HepG2 (cell line): ENCODE measurements around the gene SNX12. TPM values are rescaled to one million over a fixed set of nuclear protein-coding genes. Genes with fewer than 3 reads are reported as not detected.

Source experiments
- ATAC-seq: fragments of 200-7000 bp; cut with Tn5 transposase; 3 replicates; pipeline ENCODE4 v1.9.1; 2020; ENCODE audit warnings: mild to moderate bottlenecking, moderate library complexity
- BruUV-seq: library from RNA; stranded (reverse); fragments of 400-500 nt; replicated peaks from 2 replicates; lab custom pipeline; 2021; lab: Mats Ljungman, UMichigan
- CTCF ChIA-PET: fragments of 300-600 bp; formaldehyde crosslinking; extraction: SDS; loops from one replicate; lab custom pipeline; 2021; ENCODE audit warnings: low total read pairs, inconsistent platforms, low intra/inter-chr PET ratio; lab: Yijun Ruan, JAX
- POLR2A ChIA-PET: fragments of 350-600 bp; sonication (Branson Sonifier 250); formaldehyde crosslinking; loops from one replicate; lab custom pipeline; 2020; ENCODE audit warnings: antibody characterized with exemption, inconsistent platforms; lab: Yijun Ruan, JAX
- DNase-seq: peaks from one replicate; pipeline ENCODE4 v3.0.0-alpha.2; 2015; ENCODE audit warnings: low spot score
- FAIRE-seq: peaks from 3 replicates; lab custom pipeline; 2011; peaks lifted over from hg19 to GRCh38; lab: Jason Lieb, UNC
- H2AFZ ChIP-seq: one replicate; pipeline ENCODE4 v1.6.1; 2011; ENCODE audit warnings: low read length, inconsistent platforms
- H3K27ac ChIP-seq: fragments of 300-600 bp; 3 replicates; pipeline ENCODE4 v1.8.0; 2011; ENCODE audit warnings: mixed run types, mild to moderate bottlenecking, mixed read lengths, low read length, inconsistent platforms; ENCODE audit not compliant: insufficient read depth; ENCODE audit errors: extremely low read length
- H3K27me3 ChIP-seq, 2 experiments: fragments of 200-600 bp in 1 of 2; 2 replicates in 1 of 2; 3 replicates in 1 of 2; pipeline versions ENCODE4 v1.6.0 to v1.8.0; 2011; ENCODE audit warnings: low read length in 2 of 2, mild to moderate bottlenecking in 2 of 2, moderate library complexity in 2 of 2, inconsistent platforms in 1 of 2; ENCODE audit not compliant: insufficient read depth in 2 of 2, control insufficient read depth in 1 of 2
- H3K36me3 ChIP-seq, 2 experiments: fragments of 200-600 bp in 1 of 2; replicated peaks in 1 of 2; 2 replicates in 1 of 2; 3 replicates in 1 of 2; pipeline versions ENCODE4 v1.5.1 to v1.8.0; 2011; ENCODE audit warnings: low read length in 2 of 2, inconsistent platforms in 1 of 2; ENCODE audit not compliant: insufficient read depth in 2 of 2, control insufficient read depth in 1 of 2
- H3K4me1 ChIP-seq: 2 replicates; pipeline ENCODE4 v1.5.1; 2012; ENCODE audit warnings: low read length, inconsistent platforms; ENCODE audit not compliant: insufficient read depth
- H3K4me2 ChIP-seq: 2 replicates; pipeline ENCODE4 v1.6.0; 2011; ENCODE audit warnings: low read depth, low read length, inconsistent platforms
- H3K4me3 ChIP-seq, 3 experiments: fragments of 200-600 bp in 1 of 3; sonication (generic), shearing (Covaris generic) in 1 of 3; replicated peaks in 1 of 3; 2 replicates each; pipeline ENCODE4 v1.5.1; 2011 to 2016; ENCODE audit warnings: low read length in 3 of 3, inconsistent platforms in 2 of 3, low read depth in 2 of 3, mild to moderate bottlenecking in 2 of 3, control low read depth in 1 of 3, mixed read lengths in 1 of 3; ENCODE audit not compliant: insufficient read depth in 1 of 3
- H3K79me2 ChIP-seq: one replicate; pipeline ENCODE4 v1.6.1; 2011; ENCODE audit warnings: low read length, inconsistent platforms; ENCODE audit not compliant: insufficient read depth
- H3K9ac ChIP-seq: 2 replicates; pipeline ENCODE4 v1.6.0; 2011; ENCODE audit warnings: mild to moderate bottlenecking, low read depth, low read length, inconsistent platforms; ENCODE audit not compliant: insufficient read depth
- H3K9me3 ChIP-seq: 2 replicates; pipeline ENCODE4 v1.5.1; 2012; ENCODE audit warnings: mild to moderate bottlenecking, low read length
- H4K20me1 ChIP-seq: 2 replicates; pipeline ENCODE4 v1.6.0; 2011; ENCODE audit warnings: inconsistent platforms, mild to moderate bottlenecking, low read length, moderate library complexity; ENCODE audit not compliant: insufficient read depth
- CREM ChIP-seq, 2 experiments: sonication (generic) in 1 of 2; formaldehyde crosslinking in 1 of 2; IDR thresholded peaks; 2 replicates each; pipeline versions ENCODE4 v1.4.0 to v1.6.1; 2016 to 2020; ENCODE audit warnings: antibody characterized with exemption in 1 of 2, mild to moderate bottlenecking in 1 of 2, missing genetic modification reagents in 1 of 2
- DDIT3 ChIP-seq: sonication (generic); formaldehyde crosslinking; IDR thresholded peaks from 2 replicates; pipeline ENCODE4 v1.4.0; 2020; ENCODE audit warnings: mild to moderate bottlenecking, missing genetic modification reagents
- ESRRA ChIP-seq: sonication (generic); formaldehyde crosslinking; IDR thresholded peaks from 2 replicates; pipeline ENCODE4 v1.5.1; 2020; ENCODE audit warnings: mild to moderate bottlenecking, low read depth, missing genetic modification reagents
- HMGXB3 ChIP-seq: sonication (generic); formaldehyde crosslinking; IDR thresholded peaks from 2 replicates; pipeline ENCODE4 v1.4.0; 2020; ENCODE audit warnings: missing genetic modification reagents, borderline replicate concordance
- HOXA9 ChIP-seq: sonication (generic); formaldehyde crosslinking; IDR thresholded peaks from 2 replicates; pipeline ENCODE4 v1.8.1; 2022; ENCODE audit warnings: missing genetic modification reagents, mild to moderate bottlenecking, moderate library complexity, borderline replicate concordance
- ISL2 ChIP-seq: sonication (generic); formaldehyde crosslinking; IDR thresholded peaks from 2 replicates; pipeline ENCODE4 v1.5.0; 2020; ENCODE audit warnings: missing genetic modification reagents
- MYC ChIP-seq: sonication (generic); formaldehyde crosslinking; IDR thresholded peaks from 2 replicates; pipeline ENCODE4 v1.9.0; 2021; ENCODE audit warnings: missing genetic modification reagents, borderline replicate concordance
- POLR2AphosphoS2 ChIP-seq: IDR thresholded peaks from 2 replicates; pipeline ENCODE4 v1.6.1; 2011; ENCODE audit warnings: low read depth, low read length, improper control_type of control experiment
- PRPF4 ChIP-seq: fragments of 200-400 bp; formaldehyde crosslinking; IDR thresholded peaks from 2 replicates; pipeline ENCODE4 v1.6.1; 2016; ENCODE audit warnings: low read length, low read depth; ENCODE audit not compliant: poor library complexity, severe bottlenecking
- TP53 ChIP-seq: sonication (generic); formaldehyde crosslinking; conservative IDR thresholded peaks from 2 replicates; pipeline ENCODE4 v1.4.0; 2020; ENCODE audit warnings: missing genetic modification reagents
- ZBTB7A ChIP-seq: sonication (generic); formaldehyde crosslinking; IDR thresholded peaks from 2 replicates; pipeline ENCODE4 v1.8.0; 2022; ENCODE audit warnings: mild to moderate bottlenecking, missing genetic modification reagents
- ZFP90 ChIP-seq: sonication (generic); formaldehyde crosslinking; IDR thresholded peaks from 2 replicates; pipeline ENCODE4 v1.8.0; 2022; ENCODE audit warnings: missing genetic modification reagents, mild to moderate bottlenecking, inconsistent platforms, borderline replicate concordance
- ZNF253 ChIP-seq: sonication (generic); formaldehyde crosslinking; IDR thresholded peaks from 2 replicates; pipeline ENCODE4 v1.8.0; 2022; ENCODE audit warnings: mild to moderate bottlenecking, missing genetic modification reagents, borderline replicate concordance
- ZNF619 ChIP-seq: sonication (generic); formaldehyde crosslinking; IDR thresholded peaks from 2 replicates; pipeline ENCODE4 v1.4.0; 2020; ENCODE audit warnings: mild to moderate bottlenecking, missing genetic modification reagents
- WGBS: methylation state at CpG from one replicate; pipeline ENCODE4 v1.1.6; 2017; ENCODE audit warnings: low lambda C conversion rate; 5-methylcytosine and 5-hydroxymethylcytosine counted together
- in situ Hi-C: cut with HindIII; loops from 2 replicates; pipeline ENCODE4 v1.10.0; 2017; ENCODE audit warnings: low pct_unique_long_range_greater_than_20kb; ENCODE audit not compliant: extremely low pct_ligation_motif_present
- intact Hi-C: fragments of 100-400 bp; cut with micrococcal nuclease; formaldehyde crosslinking; loops from one replicate; pipeline ENCODE4 v1.10.0; 2022; ENCODE audit not compliant: unreplicated experiment
- polyA plus RNA-seq, 8 experiments: library from polyadenylated mRNA; depleted of rRNA in 3 of 8; stranded (reverse) in 7 of 8; unstranded in 1 of 8; fragments of >200 nt; fragmentation: Illumina TruSeq in 4 of 8; extraction: Trizol in 4 of 8; gene quantifications; 2 replicates each; pipeline versions ENCODE4 v1.2.1 to v1.2.3, GENCODE V29; 2011 to 2016; ENCODE audit warnings: low read depth in 4 of 8, missing spikeins in 1 of 8, mixed read lengths in 1 of 8; ENCODE audit not compliant: insufficient read depth in 1 of 8
- total RNA-seq, 5 experiments: library from RNA; depleted of rRNA; stranded (reverse); fragments of >200 nt; fragmentation: Illumina TruSeq; extraction: Trizol; gene quantifications; 2 replicates each; pipeline ENCODE4 v1.2.3, GENCODE V29; 2016; ENCODE audit warnings: low read depth in 1 of 5

The SNX12 gene
- total and polyA plus RNA-seq, 2 of the 13 experiments (the other 11 are each of a cell fraction or from before 2014, with no cell fraction given): 30.3 to 42.2 TPM

GRCh38 chrX:71082822-71083221, 14.7 kb upstream of the SNX12 start:
- no peak overlapping the region for H3K4me2 ChIP-seq
- in situ Hi-C loops (no loop called here), intact Hi-C loops (no loop called here)
- no peaks in the 10 kb centered on the region for H4K20me1 ChIP-seq
- CTCF ChIA-PET: no interaction called here
- H3K9ac ChIP-seq: no peak overlapping the region
- no peak overlapping the region for H3K27ac ChIP-seq
- peaks cover 22% of the 10 kb centered on the region for H3K4me1 ChIP-seq
- no peak for ATAC-seq
- no peak for DNase-seq
- no peak overlapping the region for H3K4me3 ChIP-seq
- TF ChIP-seq HOXA9 (CRISPR knock-in tag) (no peak), HMGXB3 (CRISPR knock-in tag) (no peak), PRPF4 (no peak), DDIT3 (CRISPR knock-in tag) (no peak), MYC (CRISPR knock-in tag) (no peak), ISL2 (CRISPR knock-in tag) (no peak), ZNF619 (no peak), ZBTB7A (CRISPR knock-in tag) (no peak), ZFP90 (no peak), ZNF253 (CRISPR knock-in tag) (no peak), CREM (IDR thresholded peaks at IDR 0.05) (no peak), CREM (CRISPR knock-in tag; IDR thresholded peaks at IDR 0.05) (no peak), ESRRA (CRISPR knock-in tag) (no peak), TP53 (CRISPR knock-in tag) (no peak), POLR2AphosphoS2 (no peak)
- no peaks in the 10 kb centered on the region for H3K36me3 ChIP-seq
- BruUV-seq: no TSS peak
- H3K9me3 ChIP-seq: no peaks in the 10 kb centered on the region
- 85% methylated on average over 4 of the region's 4 CpGs for WGBS
- no peak overlapping the region for H2AFZ ChIP-seq
- POLR2A ChIA-PET: interaction anchor here (0.6 kb wide), 1 partner anchor 15 kb away, joined by 5 read pairs; the partner anchor contains the start of gene SNX12
- no peak for FAIRE-seq
- no peaks in the 10 kb centered on the region for H3K79me2 ChIP-seq
- no peaks in the 10 kb centered on the region for H3K27me3 ChIP-seq
